Left lung (tissue), 10 donors: ENCODE results near the gene C5AR2. TPM values are rescaled to one million over a fixed set of nuclear protein-coding genes. Genes with fewer than 3 reads are reported as not detected.

Experiments
- ATAC-seq: fragments of 200-7000 bp; cut with Tn5 transposase; one replicate; pipeline ENCODE4 v1.9.1; 2020; ENCODE audit warnings: moderate library complexity
- DNase-seq, 4 donors: peaks; one replicate each; pipeline ENCODE4 v3.0.0-alpha.2; 2013 to 2020
- H3K27ac ChIP-seq, 2 donors: fragments of 200-600 bp; sonication (generic) in 1 of 2; one replicate each; pipeline versions ENCODE4 v1.5.0 to v1.8.0; 2020 to 2021
- H3K27me3 ChIP-seq, 2 donors: fragments of 200-600 bp; sonication (generic) in 1 of 2; one replicate each; pipeline versions ENCODE4 v1.5.0 to v1.8.0; 2020 to 2021
- H3K36me3 ChIP-seq, 2 donors: fragments of 200-600 bp; sonication (generic) in 1 of 2; one replicate each; pipeline versions ENCODE4 v1.5.0 to v1.8.0; 2020 to 2021
- H3K4me1 ChIP-seq, 2 donors: fragments of 200-600 bp; one replicate each; pipeline ENCODE4 v1.8.0; 2021
- H3K4me3 ChIP-seq, 2 donors: fragments of 200-600 bp; sonication (generic) in 1 of 2; one replicate each; pipeline versions ENCODE4 v1.5.0 to v1.8.0; 2020 to 2021; ENCODE audit warnings: mild to moderate bottlenecking in 1 of 2
- H3K9me3 ChIP-seq, 2 donors: fragments of 200-600 bp; sonication (generic) in 1 of 2; one replicate each; pipeline versions ENCODE4 v1.5.0 to v1.8.0; 2020 to 2021
- intact Hi-C, 2 donors: fragments of 100-400 bp; cut with DNase I; formaldehyde crosslinking; loops; one replicate each; pipeline versions ENCODE4 v1.11.2 to v1.14.2; 2022
- polyA plus RNA-seq, 6 donors: library from polyadenylated mRNA; unstranded; fragments of 120-200 nt; gene quantifications; one replicate each; pipeline ENCODE4 v1.2.1, GENCODE V29; 2013; ENCODE audit not compliant: insufficient read length in 6 of 6
- total RNA-seq, 2 donors: library from RNA; stranded (reverse); fragmentation: NEBNext Ultra II Directional; extraction: Animal tissue kit (Norgen Biotek cat#: 25700); gene quantifications; one replicate each; pipeline ENCODE4 v1.2.1, GENCODE V29; 2021
- TF ChIP-seq, protein P1 (sequence below), 2 donors: fragments of 200-600 bp; sonication (generic) in 1 of 2; IDR thresholded peaks; one replicate each; pipeline versions ENCODE4 v1.5.0 to v1.8.0; 2021; ENCODE audit warnings: antibody characterized with exemption in 2 of 2
- donor health status: DM: no; HTN: yes; CAD: no.
- donor health status: DM: no; HTN: no; CAD: no.

Gene C5AR2
- total and polyA plus RNA-seq, 8 donors = 0.48 to 11.2 (median 0.78) TPM

DNA sequence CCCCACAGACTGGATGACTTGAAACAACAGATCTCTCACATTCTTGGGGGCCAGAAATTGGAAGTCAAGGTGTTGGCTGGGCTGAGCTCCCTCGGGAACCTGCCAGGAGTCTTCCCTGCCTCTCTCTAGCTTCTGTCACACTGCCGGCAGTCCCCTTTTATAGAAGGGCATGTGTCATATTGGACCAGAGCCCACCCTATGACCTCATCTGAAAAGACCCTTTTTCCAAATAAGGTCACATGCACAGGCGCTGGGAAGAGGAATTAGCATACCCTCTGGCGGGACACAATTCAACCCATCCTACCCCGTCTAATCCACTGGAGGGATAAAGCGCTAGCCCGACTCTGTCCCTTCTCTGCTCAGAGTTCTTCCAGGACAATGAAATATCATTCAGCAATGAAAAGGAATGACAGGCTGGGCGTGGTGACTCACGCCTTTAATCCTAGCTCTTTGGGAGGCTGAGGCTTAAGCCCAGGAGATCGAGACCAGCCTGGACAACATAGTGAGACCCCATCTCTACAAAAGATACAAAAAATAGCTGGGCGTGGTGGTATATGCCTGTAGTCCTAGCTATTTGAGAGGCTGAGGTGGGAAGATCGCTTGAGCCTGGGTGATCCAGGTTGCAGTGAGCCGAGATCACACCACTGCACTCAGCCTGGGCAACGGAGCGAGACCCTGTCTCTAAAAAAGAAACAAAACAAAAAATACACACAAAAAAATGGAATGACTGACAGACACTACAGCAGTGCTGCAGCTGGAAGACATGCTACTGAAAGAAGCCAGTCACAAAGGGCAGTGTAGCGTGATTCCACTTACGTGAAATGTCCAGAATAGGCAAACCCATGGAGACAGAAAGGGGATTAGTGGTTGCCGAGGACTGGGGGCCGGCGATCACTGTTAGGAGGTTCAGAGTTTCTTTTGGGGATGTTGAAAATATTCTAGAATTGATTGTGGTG is 58.8 kb downstream of the C5AR2 start:
- intact Hi-C loops = loop anchor here in 1 of 2 donors (5.0 kb wide), 1 partner anchor 89 kb away; no protein-coding TSS in a partner anchor

DNA sequence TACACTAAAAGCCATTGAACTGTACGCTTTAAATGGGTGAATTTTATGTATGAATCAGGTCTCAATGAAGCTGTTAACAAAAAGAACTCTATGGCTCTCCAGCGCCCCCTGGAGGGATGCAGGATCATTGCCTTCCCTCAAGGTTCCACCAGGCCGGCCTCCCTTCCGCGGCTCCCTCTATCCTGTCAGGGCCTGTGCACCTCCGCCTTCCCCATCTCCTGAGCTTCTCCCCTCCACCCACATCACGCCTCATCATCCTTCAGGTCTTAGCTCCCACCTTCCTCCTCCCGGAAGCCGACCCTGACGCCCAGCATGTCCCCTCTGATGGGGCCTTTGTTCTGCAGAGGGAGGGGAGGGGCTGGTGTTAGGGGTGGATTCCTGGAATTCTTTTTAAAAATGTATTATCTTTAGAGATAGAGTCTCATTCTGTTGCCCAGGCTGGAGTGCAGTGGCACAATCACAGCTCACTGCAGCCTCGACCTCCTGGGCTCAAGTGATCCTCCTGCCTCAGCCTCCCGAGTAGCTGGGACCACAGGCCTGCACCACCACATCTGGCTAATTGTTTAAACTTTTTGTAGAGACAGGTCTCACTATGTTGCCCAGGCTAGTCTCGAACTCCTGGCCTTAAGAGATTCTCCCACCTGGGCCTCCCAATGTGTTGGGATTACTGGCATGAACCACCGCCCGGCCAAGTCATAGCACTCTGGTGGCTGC is 59.7 kb downstream of the C5AR2 start:
- ATAC-seq = peak; percentile 87
- Histone ChIP-seq H3K4me1 (peaks cover 0 to 46% of the 10 kb centered on the region in 2 donors), H3K36me3 (no peaks in the 10 kb centered on the region), H3K27ac (no peak overlapping the region), H3K9me3 (no peaks in the 10 kb centered on the region), H3K4me3 (no peak overlapping the region), H3K27me3 (peaks cover 0 to 8% of the 10 kb centered on the region in 2 donors)
- intact Hi-C loops = loop anchor here in 1 of 2 donors (5.0 kb wide), 1 partner anchor 89 kb away; no protein-coding TSS in a partner anchor
- TF ChIP-seq, protein P1, sequence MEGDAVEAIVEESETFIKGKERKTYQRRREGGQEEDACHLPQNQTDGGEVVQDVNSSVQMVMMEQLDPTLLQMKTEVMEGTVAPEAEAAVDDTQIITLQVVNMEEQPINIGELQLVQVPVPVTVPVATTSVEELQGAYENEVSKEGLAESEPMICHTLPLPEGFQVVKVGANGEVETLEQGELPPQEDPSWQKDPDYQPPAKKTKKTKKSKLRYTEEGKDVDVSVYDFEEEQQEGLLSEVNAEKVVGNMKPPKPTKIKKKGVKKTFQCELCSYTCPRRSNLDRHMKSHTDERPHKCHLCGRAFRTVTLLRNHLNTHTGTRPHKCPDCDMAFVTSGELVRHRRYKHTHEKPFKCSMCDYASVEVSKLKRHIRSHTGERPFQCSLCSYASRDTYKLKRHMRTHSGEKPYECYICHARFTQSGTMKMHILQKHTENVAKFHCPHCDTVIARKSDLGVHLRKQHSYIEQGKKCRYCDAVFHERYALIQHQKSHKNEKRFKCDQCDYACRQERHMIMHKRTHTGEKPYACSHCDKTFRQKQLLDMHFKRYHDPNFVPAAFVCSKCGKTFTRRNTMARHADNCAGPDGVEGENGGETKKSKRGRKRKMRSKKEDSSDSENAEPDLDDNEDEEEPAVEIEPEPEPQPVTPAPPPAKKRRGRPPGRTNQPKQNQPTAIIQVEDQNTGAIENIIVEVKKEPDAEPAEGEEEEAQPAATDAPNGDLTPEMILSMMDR (IDR thresholded peaks at IDR 0.05) = peak; percentile 93 to 96
- peak; percentile 37 to 93 (median 70) for DNase-seq

More for the DNA sequence above, 58.8 kb downstream of the C5AR2 start:
- Histone ChIP-seq H3K4me1 (peaks cover 0 to 52% of the 10 kb centered on the region in 2 donors), H3K9me3 (no peaks in the 10 kb centered on the region), H3K27me3 (peaks cover 0 to 12% of the 10 kb centered on the region in 2 donors), H3K27ac (peak overlapping the region in 1 of 2 donors; percentile 95), H3K4me3 (no peak overlapping the region), H3K36me3 (no peaks in the 10 kb centered on the region)
- ATAC-seq = no peak
- no peak for DNase-seq
- TF ChIP-seq, protein P1 (IDR thresholded peaks at IDR 0.05) = no peak

Other genes with a start within 250 kb of the C5AR2 start
- gene ZC3H4, start 218.4 kb upstream of the C5AR2 start, total RNA-seq = 10 to 100 TPM; 37.9 to 39.2 TPM
- gene ZC3H4, start 218.4 kb upstream of the C5AR2 start, polyA plus RNA-seq = 10 to 100 TPM; 36.6 to 48.2 (median 39.8) TPM
- 10 to 100 TPM; 67.7 to 73.8 TPM for gene SAE1, start 201.3 kb upstream of the C5AR2 start, total RNA-seq
- gene SAE1, start 201.3 kb upstream of the C5AR2 start, polyA plus RNA-seq = 100 to 1,000 TPM in 3 of 6 donors, 10 to 100 TPM in 3; 88.2 to 125 (median 98.4) TPM
- 10 to 100 TPM in 1 of 2 donors, 1 to 10 TPM in 1; 8.7 to 13.8 TPM for gene BBC3, start 101.0 kb upstream of the C5AR2 start, total RNA-seq
- gene BBC3, start 101.0 kb upstream of the C5AR2 start, polyA plus RNA-seq = 1 to 10 TPM; 1.6 to 3.1 (median 2.3) TPM
- 10 to 100 TPM; 28.2 to 28.9 TPM for gene CCDC9, start 75.7 kb upstream of the C5AR2 start, total RNA-seq
- gene CCDC9, start 75.7 kb upstream of the C5AR2 start, polyA plus RNA-seq = 10 to 100 TPM; 24.7 to 35.8 (median 28.5) TPM
- gene INAFM1, start 57.3 kb upstream of the C5AR2 start, total RNA-seq = 10 to 100 TPM; 22.1 to 22.2 TPM
- 10 to 100 TPM in 5 of 6 donors, 1 to 10 TPM in 1; 8.7 to 15.7 (median 11.5) TPM for gene INAFM1, start 57.3 kb upstream of the C5AR2 start, polyA plus RNA-seq
- 100 to 1,000 TPM in 1 of 2 donors, 10 to 100 TPM in 1; 28.3 to 110 TPM for gene C5AR1, start 22.3 kb upstream of the C5AR2 start, total RNA-seq
- gene C5AR1, start 22.3 kb upstream of the C5AR2 start, polyA plus RNA-seq = 1 to 10 TPM; 2.0 to 4.7 (median 2.5) TPM
- gene DHX34, start 17.1 kb downstream of the C5AR2 start, total RNA-seq = 10 to 100 TPM in 1 of 2 donors, 1 to 10 TPM in 1; 9.4 to 18.2 TPM
- gene DHX34, start 17.1 kb downstream of the C5AR2 start, polyA plus RNA-seq = 10 to 100 TPM; 12.1 to 17.8 (median 14.9) TPM
- gene MEIS3, start 87.4 kb downstream of the C5AR2 start, total RNA-seq = 10 to 100 TPM in 1 of 2 donors, 1 to 10 TPM in 1; 6.7 to 11.8 TPM
- 10 to 100 TPM; 23.7 to 30.2 (median 24.4) TPM for gene MEIS3, start 87.4 kb downstream of the C5AR2 start, polyA plus RNA-seq
- under 1 TPM in 1 of 2 donors, not detected in 1; 0.06 TPM for gene SLC8A2, start 139.7 kb downstream of the C5AR2 start, total RNA-seq
- gene SLC8A2, start 139.7 kb downstream of the C5AR2 start, polyA plus RNA-seq = under 1 TPM; 0.10 to 0.34 (median 0.21) TPM
- 10 to 100 TPM; 12.0 to 12.3 TPM for gene KPTN, start 152.0 kb downstream of the C5AR2 start, total RNA-seq
- gene KPTN, start 152.0 kb downstream of the C5AR2 start, polyA plus RNA-seq = 10 to 100 TPM; 13.1 to 17.8 (median 14.4) TPM
- gene NAPA, start 182.9 kb downstream of the C5AR2 start, total RNA-seq = 100 to 1,000 TPM; 106 to 118 TPM
- 100 to 1,000 TPM; 117 to 131 (median 120) TPM for gene NAPA, start 182.9 kb downstream of the C5AR2 start, polyA plus RNA-seq
- under 1 TPM; 0.37 to 0.50 TPM for gene ZNF541, start 241.0 kb downstream of the C5AR2 start, total RNA-seq
- under 1 TPM; 0.09 to 0.24 (median 0.13) TPM for gene ZNF541, start 241.0 kb downstream of the C5AR2 start, polyA plus RNA-seq